GM21619 (cell line): Measurements from ENCODE around the gene ACP7.
"Not testable (repeated sequence)": the region's sequence is repeated elsewhere in the genome, so short reads cannot be mapped to it uniquely, and the experiment has no call there.

Experiments used
- ATAC-seq: cut with Tn5 transposase; IDR thresholded peaks from one replicate; pipeline ENCODE4 v1.9.1; 2021; ENCODE audit not compliant: unreplicated experiment

Gene ACP7

GRCh38 chr19:39077323-39077722, 6.8 kb upstream of the ACP7 start:
- no peak for ATAC-seq

GRCh38 chr19:39078436-39079200, 5.5 kb upstream of the ACP7 start:
- ATAC-seq, result no peak

GRCh38 chr19:39080431-39080830, 3.7 kb upstream of the ACP7 start:
- ATAC-seq, result no peak

- no peak for ATAC-seq
Measured at GRCh38 chr19:39082167-39082566, 2.0 kb upstream of the ACP7 start.

- no peak for ATAC-seq
Measured at GRCh38 chr19:39082745-39083598, 1.2 kb upstream of the ACP7 start.

GRCh38 chr19:39083599-39083982, 577 bp upstream of the ACP7 start:
- no peak for ATAC-seq

GRCh38 chr19:39084732-39085080, 538 bp downstream of the ACP7 start:
- ATAC-seq, result no peak

- no peak for ATAC-seq
Measured at GRCh38 chr19:39085392-39085791, 1.2 kb downstream of the ACP7 start.

GRCh38 chr19:39086386-39086785, 2.2 kb downstream of the ACP7 start:
- no peak for ATAC-seq

- ATAC-seq, result no peak
Measured at GRCh38 chr19:39087907-39088686, 3.9 kb downstream of the ACP7 start.

- ATAC-seq, result not testable (repeated sequence)
Measured at GRCh38 chr19:39090016-39090415, 5.8 kb downstream of the ACP7 start.

- no peak for ATAC-seq
Measured at GRCh38 chr19:39090881-39091280, 6.7 kb downstream of the ACP7 start.

GRCh38 chr19:39095799-39096540, 11.8 kb downstream of the ACP7 start:
- ATAC-seq, result not testable (repeated sequence)

GRCh38 chr19:39097299-39097698, 13.1 kb downstream of the ACP7 start:
- no peak for ATAC-seq

- ATAC-seq, result no peak
Measured at GRCh38 chr19:39097721-39098120, 13.6 kb downstream of the ACP7 start.

GRCh38 chr19:39098365-39099269, 14.4 kb downstream of the ACP7 start:
- no peak for ATAC-seq

GRCh38 chr19:39099341-39099740, 15.2 kb downstream of the ACP7 start:
- ATAC-seq, result no peak

- ATAC-seq, result no peak
Measured at GRCh38 chr19:39100500-39101166, 16.5 kb downstream of the ACP7 start.

GRCh38 chr19:39103151-39103550, 19.0 kb downstream of the ACP7 start:
- ATAC-seq, result no peak
